Activated T-cell treated with anti-CD3 and anti-CD28 coated beads for 24 hours (primary cell): Measurements from ENCODE around the gene IL1R1.

Source experiments
- DNase-seq: peaks from one replicate; pipeline ENCODE4 v3.0.0-alpha.2; 2020; ENCODE audit warnings: low read depth

IL1R1 gene

GRCh38 chr2:102138331-102138730, 4.2 kb upstream of the IL1R1 start:
- no peak for DNase-seq

GRCh38 chr2:102139851-102140250, 2.7 kb upstream of the IL1R1 start:
- DNase-seq, result no peak

- no peak for DNase-seq
Observed at GRCh38 chr2:102140377-102140776, 2.2 kb upstream of the IL1R1 start.

GRCh38 chr2:102141011-102141943, 1.3 kb upstream of the IL1R1 start:
- DNase-seq, result no peak

GRCh38 chr2:102142829-102143449, 393 bp downstream of the IL1R1 start:
- DNase-seq, result no peak

GRCh38 chr2:102143450-102143985, 972 bp downstream of the IL1R1 start:
- DNase-seq, result no peak

GRCh38 chr2:102144128-102144527, 1.6 kb downstream of the IL1R1 start:
- DNase-seq, result no peak

GRCh38 chr2:102145107-102145506, 2.6 kb downstream of the IL1R1 start:
- DNase-seq, result no peak

GRCh38 chr2:102145934-102146333, 3.4 kb downstream of the IL1R1 start:
- no peak for DNase-seq

GRCh38 chr2:102147935-102148334, 5.4 kb downstream of the IL1R1 start:
- DNase-seq, result peak; percentile 62

GRCh38 chr2:102149243-102149642, 6.7 kb downstream of the IL1R1 start:
- DNase-seq, result no peak

GRCh38 chr2:102149644-102150455, 7.3 kb downstream of the IL1R1 start:
- no peak for DNase-seq

- no peak for DNase-seq
Observed at GRCh38 chr2:102154364-102154763, 11.8 kb downstream of the IL1R1 start.

GRCh38 chr2:102154946-102155702, 12.6 kb downstream of the IL1R1 start:
- no peak for DNase-seq

GRCh38 chr2:102155703-102156515, 13.4 kb downstream of the IL1R1 start:
- no peak for DNase-seq

GRCh38 chr2:102158011-102158755, 15.6 kb downstream of the IL1R1 start:
- DNase-seq, result no peak

GRCh38 chr2:102159295-102159694, 16.7 kb downstream of the IL1R1 start:
- no peak for DNase-seq

- DNase-seq, result no peak
Observed at GRCh38 chr2:102166189-102166845, 23.8 kb downstream of the IL1R1 start.

GRCh38 chr2:102168026-102168771, 25.7 kb downstream of the IL1R1 start:
- DNase-seq, result no peak
